ENCODE results near the gene EFNA4.

DNA sequence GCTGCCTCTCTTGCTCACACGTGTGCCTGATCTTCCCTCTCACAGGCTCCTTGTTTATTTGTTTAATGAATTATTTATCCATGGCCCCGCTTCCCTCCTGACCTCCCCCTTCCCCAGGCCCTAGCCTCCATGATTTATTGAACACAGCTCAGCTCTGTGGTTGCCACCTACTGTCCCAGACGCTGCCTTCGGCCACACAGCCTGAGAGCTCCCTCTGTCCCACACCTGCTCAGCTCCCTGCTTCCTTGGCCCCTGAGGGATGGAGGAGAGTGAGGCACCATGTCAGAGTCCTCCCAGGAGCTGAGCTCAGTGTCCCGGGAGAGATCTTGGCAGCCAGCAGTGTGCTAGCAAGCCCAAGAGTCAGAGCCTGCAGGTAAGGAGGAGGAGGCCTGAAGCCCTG is 12.0 kb downstream of the EFNA4 start:
- TF ChIP-seq SMC3 (IDR thresholded peaks at IDR 0.05; ENCODE audit: low read depth, low read length) (no peak), FOXM1 (IDR thresholded peaks at IDR 0.05; ENCODE audit: low read depth) (no peak), MXI1 (IDR thresholded peaks at IDR 0.05; ENCODE audit: low read depth, low read length) (no peak), FOXJ3 (CRISPR knock-in tag; IDR thresholded peaks at IDR 0.05) (no peak), RAD21 (IDR thresholded peaks at IDR 0.05; ENCODE audit: low read length) (no peak), EP300 (IDR thresholded peaks at IDR 0.05; ENCODE audit: borderline replicate concordance in 1 of 2, low read depth in 1 of 2, low read length in 1 of 2) (no peak), TAF1 (IDR thresholded peaks at IDR 0.05; ENCODE audit: borderline replicate concordance, low read depth, low read length) (no peak), CHD2 (IDR thresholded peaks at IDR 0.05; ENCODE audit: low read length, partially characterized antibody) (no peak), GATA2 (CRISPR knock-in tag; IDR thresholded peaks at IDR 0.05) (no peak), EZH2phosphoT487 (IDR thresholded peaks at IDR 0.05; ENCODE audit: borderline replicate concordance, low read depth) (no peak), POLR2AphosphoS5 (IDR thresholded peaks at IDR 0.05; ENCODE audit: low read depth, low read length) (no peak)
- TF ChIP-seq, protein P1, sequence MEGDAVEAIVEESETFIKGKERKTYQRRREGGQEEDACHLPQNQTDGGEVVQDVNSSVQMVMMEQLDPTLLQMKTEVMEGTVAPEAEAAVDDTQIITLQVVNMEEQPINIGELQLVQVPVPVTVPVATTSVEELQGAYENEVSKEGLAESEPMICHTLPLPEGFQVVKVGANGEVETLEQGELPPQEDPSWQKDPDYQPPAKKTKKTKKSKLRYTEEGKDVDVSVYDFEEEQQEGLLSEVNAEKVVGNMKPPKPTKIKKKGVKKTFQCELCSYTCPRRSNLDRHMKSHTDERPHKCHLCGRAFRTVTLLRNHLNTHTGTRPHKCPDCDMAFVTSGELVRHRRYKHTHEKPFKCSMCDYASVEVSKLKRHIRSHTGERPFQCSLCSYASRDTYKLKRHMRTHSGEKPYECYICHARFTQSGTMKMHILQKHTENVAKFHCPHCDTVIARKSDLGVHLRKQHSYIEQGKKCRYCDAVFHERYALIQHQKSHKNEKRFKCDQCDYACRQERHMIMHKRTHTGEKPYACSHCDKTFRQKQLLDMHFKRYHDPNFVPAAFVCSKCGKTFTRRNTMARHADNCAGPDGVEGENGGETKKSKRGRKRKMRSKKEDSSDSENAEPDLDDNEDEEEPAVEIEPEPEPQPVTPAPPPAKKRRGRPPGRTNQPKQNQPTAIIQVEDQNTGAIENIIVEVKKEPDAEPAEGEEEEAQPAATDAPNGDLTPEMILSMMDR (IDR thresholded peaks at IDR 0.05): no peak
- TF ChIP-seq, protein P2, sequence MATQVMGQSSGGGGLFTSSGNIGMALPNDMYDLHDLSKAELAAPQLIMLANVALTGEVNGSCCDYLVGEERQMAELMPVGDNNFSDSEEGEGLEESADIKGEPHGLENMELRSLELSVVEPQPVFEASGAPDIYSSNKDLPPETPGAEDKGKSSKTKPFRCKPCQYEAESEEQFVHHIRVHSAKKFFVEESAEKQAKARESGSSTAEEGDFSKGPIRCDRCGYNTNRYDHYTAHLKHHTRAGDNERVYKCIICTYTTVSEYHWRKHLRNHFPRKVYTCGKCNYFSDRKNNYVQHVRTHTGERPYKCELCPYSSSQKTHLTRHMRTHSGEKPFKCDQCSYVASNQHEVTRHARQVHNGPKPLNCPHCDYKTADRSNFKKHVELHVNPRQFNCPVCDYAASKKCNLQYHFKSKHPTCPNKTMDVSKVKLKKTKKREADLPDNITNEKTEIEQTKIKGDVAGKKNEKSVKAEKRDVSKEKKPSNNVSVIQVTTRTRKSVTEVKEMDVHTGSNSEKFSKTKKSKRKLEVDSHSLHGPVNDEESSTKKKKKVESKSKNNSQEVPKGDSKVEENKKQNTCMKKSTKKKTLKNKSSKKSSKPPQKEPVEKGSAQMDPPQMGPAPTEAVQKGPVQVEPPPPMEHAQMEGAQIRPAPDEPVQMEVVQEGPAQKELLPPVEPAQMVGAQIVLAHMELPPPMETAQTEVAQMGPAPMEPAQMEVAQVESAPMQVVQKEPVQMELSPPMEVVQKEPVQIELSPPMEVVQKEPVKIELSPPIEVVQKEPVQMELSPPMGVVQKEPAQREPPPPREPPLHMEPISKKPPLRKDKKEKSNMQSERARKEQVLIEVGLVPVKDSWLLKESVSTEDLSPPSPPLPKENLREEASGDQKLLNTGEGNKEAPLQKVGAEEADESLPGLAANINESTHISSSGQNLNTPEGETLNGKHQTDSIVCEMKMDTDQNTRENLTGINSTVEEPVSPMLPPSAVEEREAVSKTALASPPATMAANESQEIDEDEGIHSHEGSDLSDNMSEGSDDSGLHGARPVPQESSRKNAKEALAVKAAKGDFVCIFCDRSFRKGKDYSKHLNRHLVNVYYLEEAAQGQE (IDR thresholded peaks at IDR 0.05; ENCODE audit: low read depth, low read length): no peak
